UCSD-AML1 (cell line): ENCODE measurements around the gene NID2.
A peak's percentile ranks its signal among the peaks of the same experiment; 100 is the strongest.

Experiments used
- DNase-seq: peaks from one replicate; lab custom pipeline; 2025; ENCODE audit not compliant: unreplicated experiment; lab: John Stamatoyannopoulos, UW

The NID2 gene

DNA sequence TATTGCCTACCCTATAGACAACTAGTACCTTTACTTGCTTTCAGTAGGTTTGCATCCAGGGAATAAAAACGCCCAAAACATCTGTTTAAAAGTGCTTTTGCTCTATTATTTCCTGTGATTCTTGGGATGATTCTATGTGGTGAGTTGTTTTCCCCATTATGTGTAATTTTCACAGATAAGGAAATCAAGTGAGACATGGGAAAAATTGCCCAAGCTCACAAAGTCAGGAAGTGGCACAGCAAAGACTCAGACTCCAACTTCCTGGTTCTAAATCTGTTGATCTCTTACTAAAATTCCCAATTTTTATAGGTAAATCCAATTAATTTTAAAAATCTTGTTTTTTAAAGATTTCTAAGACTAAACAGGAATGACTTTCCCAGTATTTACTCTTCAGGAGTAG is 39.0 kb downstream of the NID2 start:
- no peak for DNase-seq

- DNase-seq = no peak
These were observed 42.0 kb downstream of the NID2 start for GRCh38 chr14:52026901-52027300.

DNA sequence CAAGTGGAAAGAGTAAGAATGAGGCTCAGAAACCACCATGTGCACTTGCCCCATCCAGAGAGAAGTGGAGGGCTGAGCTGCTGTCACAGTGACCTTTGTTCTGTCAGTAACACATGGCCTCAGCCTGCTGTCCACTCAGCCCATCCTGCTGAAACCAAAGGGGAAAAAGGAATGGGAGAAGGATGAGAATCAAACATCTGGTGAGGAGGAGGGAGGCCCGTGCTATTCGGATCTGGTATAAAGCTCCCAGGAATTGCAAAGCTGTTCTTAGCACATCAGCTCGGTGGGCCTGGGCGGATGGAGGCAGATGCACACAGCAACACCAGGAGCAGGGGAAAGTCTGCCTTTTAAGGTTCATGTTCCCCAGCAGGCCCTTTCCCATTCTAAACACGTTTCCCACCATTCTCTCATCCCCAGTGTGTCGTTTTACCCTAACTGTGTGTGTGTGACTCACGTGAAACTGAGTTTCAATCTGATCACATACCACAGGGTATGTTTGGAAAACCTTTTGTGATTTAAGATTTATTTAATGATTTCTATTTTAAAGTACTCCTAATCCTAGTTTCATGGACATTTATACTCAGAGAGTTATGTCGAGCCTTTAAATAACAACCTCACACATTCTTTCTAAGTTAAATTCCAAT is 42.7 kb downstream of the NID2 start:
- no peak for DNase-seq

DNA sequence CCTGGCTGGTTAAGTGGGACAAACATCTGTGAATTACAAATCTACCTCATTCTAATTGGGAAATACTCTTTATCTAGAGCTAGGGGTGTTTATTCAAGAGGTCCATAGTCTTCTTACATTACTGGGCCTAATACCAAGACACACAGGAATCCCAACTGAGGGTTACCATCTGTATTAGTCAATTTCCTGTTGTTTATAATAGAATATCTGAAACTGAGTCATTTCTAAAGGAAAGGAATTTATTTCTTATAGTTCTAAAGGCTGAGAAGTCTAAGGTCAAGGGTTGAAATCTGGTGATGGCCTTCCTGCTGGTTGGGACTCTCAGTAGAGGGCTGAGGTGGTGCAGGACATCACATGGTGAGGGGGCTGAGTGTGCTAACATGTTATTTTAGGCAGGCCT is 43.5 kb downstream of the NID2 start:
- no peak for DNase-seq

DNA sequence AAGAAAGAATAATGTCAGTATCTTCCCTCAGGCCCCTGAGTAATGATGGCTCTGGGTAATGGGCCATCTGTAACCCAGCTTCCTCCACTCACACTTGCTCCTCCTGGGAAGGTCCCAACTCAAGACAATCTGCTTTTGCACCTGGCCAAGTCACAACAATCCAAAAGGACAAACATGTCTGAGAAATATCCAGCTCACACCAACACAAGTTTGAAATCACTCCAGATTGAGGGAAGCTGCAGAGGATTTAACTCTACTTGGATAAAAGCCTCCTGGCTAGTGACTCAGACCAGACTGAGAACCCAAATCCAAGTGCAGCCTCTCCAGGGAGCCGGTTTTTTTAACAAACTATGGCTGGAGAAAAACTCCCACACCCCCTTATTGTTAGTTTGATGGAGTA is 45.3 kb downstream of the NID2 start:
- DNase-seq = no peak

GRCh38 chr14:52021957-52022600 is 46.8 kb downstream of the NID2 start:
- DNase-seq = no peak

DNA sequence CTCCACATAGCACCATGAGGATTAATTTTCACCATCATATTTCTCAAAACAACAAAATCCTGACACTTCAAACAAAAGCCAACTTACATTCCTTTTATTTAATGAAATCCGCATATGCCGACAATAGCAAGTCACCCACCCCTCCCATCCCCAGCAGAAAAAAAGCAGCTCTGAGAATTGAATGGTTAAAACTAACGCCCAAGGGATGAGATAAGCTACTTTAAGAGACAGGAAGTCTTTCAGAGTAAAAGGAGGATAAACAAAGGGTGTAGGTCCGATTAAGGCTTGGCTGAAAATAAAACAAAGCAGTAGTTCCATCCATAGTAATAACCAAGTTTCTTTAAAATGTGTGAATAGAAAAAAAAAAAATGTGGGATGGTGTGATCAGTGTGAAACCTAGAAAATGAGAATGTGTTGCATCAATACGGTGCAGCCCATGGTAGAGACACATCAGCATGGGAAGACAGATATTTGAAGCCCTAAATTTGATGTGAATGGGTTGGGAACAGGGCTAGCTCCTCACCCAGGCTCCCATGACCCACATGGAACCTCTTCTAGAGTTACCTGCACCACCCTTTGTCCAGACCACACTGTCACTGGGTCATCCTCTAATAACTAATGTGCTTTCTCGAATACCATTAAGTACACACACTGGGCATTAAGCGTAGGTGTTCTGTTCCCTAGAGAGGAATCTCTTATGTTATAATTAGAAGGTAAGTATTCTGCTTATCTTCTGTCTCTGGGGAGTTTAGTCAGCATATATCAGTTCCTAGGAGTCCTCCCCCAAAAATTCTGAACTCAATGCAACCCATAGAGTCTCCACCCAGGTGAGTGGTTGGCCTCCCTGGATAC is 47.8 kb downstream of the NID2 start:
- no peak for DNase-seq

DNA sequence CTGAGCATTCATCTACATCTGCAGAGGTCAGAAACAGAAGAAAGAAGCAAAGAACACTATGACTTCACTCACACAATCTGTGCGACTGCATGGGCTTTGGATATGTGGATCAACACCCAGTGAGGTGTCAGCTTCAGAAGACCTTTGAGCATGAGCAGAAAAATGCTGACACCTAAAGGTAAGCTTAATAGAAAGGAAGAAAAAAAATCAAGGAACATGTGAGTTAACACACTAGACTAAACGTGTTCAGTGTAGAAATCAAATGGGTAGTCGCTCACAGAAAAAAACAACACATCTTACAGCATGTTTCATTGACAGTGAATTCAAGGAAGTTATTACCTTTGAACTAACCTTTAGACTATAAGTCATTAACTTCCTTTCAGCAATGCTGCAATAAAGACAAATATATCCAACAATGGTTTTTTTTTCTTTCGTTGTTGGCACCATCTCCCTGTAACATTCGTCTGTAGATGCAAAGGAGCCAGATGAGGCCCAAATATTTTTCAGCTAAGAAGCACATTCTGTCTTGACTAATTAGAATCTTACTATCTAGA is 48.6 kb downstream of the NID2 start:
- DNase-seq = no peak

- DNase-seq = no peak
These were observed 49.9 kb downstream of the NID2 start for GRCh38 chr14:52018970-52019369.

- DNase-seq = no peak
These were observed 50.6 kb downstream of the NID2 start for GRCh38 chr14:52018252-52018651.

- DNase-seq = peak; percentile 38
These were observed 53.3 kb downstream of the NID2 start for GRCh38 chr14:52015411-52016030.

GRCh38 chr14:52014601-52015267 is 54.1 kb downstream of the NID2 start:
- DNase-seq = no peak

DNA sequence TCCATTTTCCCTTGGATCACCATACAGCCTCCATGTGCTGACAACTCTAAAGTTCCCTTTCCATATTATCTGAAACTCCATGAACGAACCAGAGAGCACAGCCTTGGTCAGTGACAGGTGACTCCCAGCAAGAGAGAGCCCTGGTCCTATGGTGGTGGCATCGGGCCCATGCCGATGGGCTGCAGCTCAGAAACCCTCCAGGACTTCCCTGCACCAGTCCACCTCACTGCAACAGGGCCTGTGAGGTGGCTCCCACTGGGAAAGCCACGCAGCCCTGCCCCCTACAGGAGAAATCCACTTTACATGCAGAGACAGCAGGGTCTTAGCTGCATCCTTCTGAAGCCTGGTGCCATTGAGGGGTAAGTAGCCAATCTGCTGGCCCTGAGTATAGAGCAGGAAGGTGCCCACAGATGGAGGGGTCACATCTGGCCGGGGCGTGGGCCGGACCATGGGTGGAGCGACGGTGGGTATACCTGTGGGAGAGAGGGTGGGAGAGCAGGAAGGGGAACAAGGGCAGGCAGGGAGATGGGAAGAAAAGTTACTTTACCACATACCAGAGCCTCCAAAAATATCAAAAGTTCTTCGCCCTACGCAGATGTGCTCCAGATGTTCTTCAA is 54.8 kb downstream of the NID2 start:
- DNase-seq = no peak

DNA sequence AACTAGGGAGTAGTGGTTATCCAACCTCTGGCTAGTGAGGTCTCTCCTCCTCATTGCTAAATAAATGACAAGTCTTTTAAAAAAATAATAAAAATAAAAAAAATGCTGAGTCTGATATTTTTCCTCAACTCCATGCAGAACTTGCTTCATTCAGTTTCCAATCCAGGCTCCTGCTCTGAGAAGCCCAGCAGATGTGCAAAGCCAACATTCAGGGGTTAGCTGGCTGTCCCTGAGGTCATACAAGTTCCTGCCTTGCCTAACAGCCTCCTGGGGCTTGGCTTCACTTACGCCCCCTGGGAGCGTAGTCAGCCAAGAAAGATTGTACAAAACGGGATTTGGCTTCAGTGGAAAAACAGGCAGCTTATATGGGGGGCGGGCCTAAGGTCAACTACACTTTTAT is 56.2 kb downstream of the NID2 start:
- DNase-seq = no peak

GRCh38 chr14:52011523-52011922 is 57.3 kb downstream of the NID2 start:
- DNase-seq = no peak

GRCh38 chr14:52010173-52010693 is 58.6 kb downstream of the NID2 start:
- no peak for DNase-seq

GRCh38 chr14:52008136-52008535 is 60.7 kb downstream of the NID2 start:
- no peak for DNase-seq

GRCh38 chr14:52007637-52008036 is 61.2 kb downstream of the NID2 start:
- no peak for DNase-seq

GRCh38 chr14:52007211-52007610 is 61.6 kb downstream of the NID2 start:
- no peak for DNase-seq

DNA sequence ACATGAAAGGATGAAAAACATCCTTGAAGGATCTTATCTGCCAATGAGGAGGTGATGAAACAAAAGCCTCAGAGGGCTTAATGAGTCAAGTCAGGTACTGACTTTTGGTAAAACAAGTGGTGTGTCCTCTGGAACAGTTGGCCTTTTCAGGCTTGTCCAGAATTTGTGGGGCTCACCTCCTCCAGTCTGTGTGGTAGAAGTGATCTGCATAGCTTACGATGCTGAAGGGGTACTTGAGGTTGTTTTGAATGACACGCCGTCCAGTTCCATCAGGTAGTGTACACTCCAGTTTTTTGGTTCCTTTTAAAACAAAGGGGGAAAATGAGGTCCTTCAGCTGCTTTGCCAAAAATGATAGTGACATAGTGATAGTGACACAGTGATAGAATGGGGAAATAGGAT is 62.5 kb downstream of the NID2 start:
- DNase-seq = no peak
